Activated naive CD8-positive, alpha-beta T cell treated with anti-CD3 and anti-CD28 coated beads, Interleukin-2, amount 50 U/mL, for 24 hours (primary cell): ENCODE measurements around the gene SCD.

Source experiments
- ATAC-seq: fragments of 150-1000 bp; cut with Tn5 transposase; one replicate; pipeline ENCODE4 v1.10.0; 2021
- DNase-seq: peaks from one replicate; pipeline ENCODE4 v3.0.0; 2021
- H3K27ac Mint-ChIP-seq: one replicate; pipeline ENCODE4 v1.8.0; 2021; ENCODE audit warnings: mild to moderate bottlenecking, mixed read lengths
- H3K27me3 Mint-ChIP-seq: one replicate; pipeline ENCODE4 v1.8.0; 2021; ENCODE audit warnings: mixed read lengths
- H3K36me3 Mint-ChIP-seq: one replicate; pipeline ENCODE4 v1.8.0; 2021; ENCODE audit warnings: low read depth, mixed read lengths
- H3K4me1 Mint-ChIP-seq: one replicate; pipeline ENCODE4 v1.8.0; 2021; ENCODE audit warnings: mixed read lengths
- H3K4me3 Mint-ChIP-seq: one replicate; pipeline ENCODE4 v1.8.0; 2021; ENCODE audit warnings: mild to moderate bottlenecking, moderate library complexity, mixed read lengths
- H3K9me3 Mint-ChIP-seq: one replicate; pipeline ENCODE4 v1.8.0; 2021; ENCODE audit warnings: mixed read lengths

Gene SCD

GRCh38 chr10:100348389-100348927 lies 1.4 kb downstream of the SCD start:
- H3K4me1 Mint-ChIP-seq = peaks cover 48% of the 10 kb centered on the region
- H3K4me3 Mint-ChIP-seq = peak overlapping the region; percentile 95
- H3K36me3 Mint-ChIP-seq = peaks cover 59% of the 10 kb centered on the region
- no peak for ATAC-seq
- peak overlapping the region; percentile 88 for H3K27ac Mint-ChIP-seq
- DNase-seq = no peak
- H3K27me3 Mint-ChIP-seq = no peaks in the 10 kb centered on the region
- no peaks in the 10 kb centered on the region for H3K9me3 Mint-ChIP-seq

GRCh38 chr10:100349087-100349486 lies 2.1 kb downstream of the SCD start:
- peak overlapping the region; percentile 95 for H3K4me3 Mint-ChIP-seq
- H3K27me3 Mint-ChIP-seq = no peaks in the 10 kb centered on the region
- DNase-seq = no peak
- no peak overlapping the region for H3K27ac Mint-ChIP-seq
- no peak for ATAC-seq
- peaks cover 66% of the 10 kb centered on the region for H3K36me3 Mint-ChIP-seq
- H3K9me3 Mint-ChIP-seq = no peaks in the 10 kb centered on the region
- peaks cover 48% of the 10 kb centered on the region for H3K4me1 Mint-ChIP-seq

- Mint-ChIP-seq H3K27ac (no peak overlapping the region), H3K4me3 (peak overlapping the region; percentile 95)
Observed at GRCh38 chr10:100349672-100350071, 2.6 kb downstream of the SCD start.

DNA sequence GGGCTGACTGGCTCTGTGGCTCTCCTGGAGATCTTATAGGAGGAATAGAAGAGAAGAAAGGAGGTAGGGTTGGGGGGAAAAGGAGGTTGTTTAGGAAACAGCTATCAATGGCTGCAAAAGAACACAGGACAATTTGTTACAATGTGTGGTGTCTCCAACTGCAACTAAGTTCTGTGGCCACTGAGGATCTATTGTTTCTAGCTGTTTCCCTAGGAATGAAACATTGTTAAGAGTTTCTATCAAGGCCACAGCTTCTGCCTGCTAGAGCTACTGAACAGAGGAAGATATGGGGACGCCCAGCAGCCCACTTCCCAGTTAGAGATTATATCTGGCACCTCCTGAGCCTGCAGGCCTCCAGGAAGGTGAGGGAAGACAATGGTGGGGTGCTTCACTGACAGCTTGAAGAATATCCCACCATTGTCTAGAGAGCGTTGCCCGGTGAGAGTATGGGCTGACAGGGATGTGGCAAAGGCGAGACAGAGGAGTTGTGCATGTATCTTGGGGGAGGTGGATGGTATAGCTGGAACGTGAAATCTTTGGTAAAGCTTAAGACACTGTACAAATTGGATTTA lies 4.0 kb downstream of the SCD start:
- DNase-seq = no peak
- Mint-ChIP-seq H3K4me3 (peak overlapping the region; percentile 95), H3K27ac (peak overlapping the region; percentile 16), H3K4me1 (peaks cover 38% of the 10 kb centered on the region), H3K27me3 (no peaks in the 10 kb centered on the region), H3K9me3 (no peaks in the 10 kb centered on the region), H3K36me3 (peaks cover 85% of the 10 kb centered on the region)
- ATAC-seq = no peak

More at GRCh38 chr10:100349672-100350071, 2.6 kb downstream of the SCD start:
- no peaks in the 10 kb centered on the region for H3K27me3 Mint-ChIP-seq
- ATAC-seq = no peak
- no peaks in the 10 kb centered on the region for H3K9me3 Mint-ChIP-seq
- H3K36me3 Mint-ChIP-seq = peaks cover 71% of the 10 kb centered on the region
- H3K4me1 Mint-ChIP-seq = peaks cover 44% of the 10 kb centered on the region
- DNase-seq = no peak

DNA sequence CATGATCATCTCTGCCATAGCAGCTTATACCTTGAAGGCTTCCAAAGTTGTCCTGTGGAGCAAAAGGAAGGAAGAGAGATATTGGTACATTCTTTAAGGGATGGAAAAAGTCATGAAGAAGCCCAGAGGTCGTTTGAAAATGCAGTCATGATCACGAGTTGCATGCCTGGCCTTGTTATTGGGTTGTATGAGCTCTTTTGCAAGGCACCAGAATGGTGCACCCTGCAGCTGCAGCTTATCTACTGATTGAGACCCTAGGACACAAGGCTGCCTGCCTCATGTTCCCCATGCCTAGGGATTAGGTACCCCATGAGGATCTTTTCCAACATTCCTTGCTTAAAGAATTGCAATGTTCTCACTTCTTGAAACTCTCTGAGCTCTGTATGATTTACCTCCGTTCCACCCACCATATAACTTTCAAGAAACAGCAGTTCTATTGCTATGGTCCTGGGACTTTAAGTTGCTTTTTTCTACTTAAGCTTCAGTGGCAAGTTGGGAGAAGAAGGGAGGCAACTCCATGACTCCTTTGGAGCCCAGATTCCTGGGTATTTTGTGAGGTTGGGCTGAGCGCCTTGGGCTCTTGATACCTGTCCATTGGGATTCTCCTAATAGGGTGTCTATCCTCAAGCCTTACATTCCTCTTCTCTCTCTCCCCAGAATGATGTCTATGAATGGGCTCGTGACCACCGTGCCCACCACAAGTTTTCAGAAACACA lies 6.9 kb downstream of the SCD start:
- Mint-ChIP-seq H3K36me3 (peaks cover 89% of the 10 kb centered on the region), H3K9me3 (no peaks in the 10 kb centered on the region), H3K4me3 (no peak overlapping the region), H3K4me1 (peaks cover 28% of the 10 kb centered on the region), H3K27ac (no peak overlapping the region), H3K27me3 (no peaks in the 10 kb centered on the region)
- DNase-seq (no peak), ATAC-seq (no peak)

GRCh38 chr10:100355086-100355485 lies 8.1 kb downstream of the SCD start:
- ATAC-seq (no peak), DNase-seq (no peak)
- H3K4me1 Mint-ChIP-seq = peaks cover 17% of the 10 kb centered on the region
- H3K4me3 Mint-ChIP-seq = no peak overlapping the region
- H3K27ac Mint-ChIP-seq = no peak overlapping the region
- no peaks in the 10 kb centered on the region for H3K27me3 Mint-ChIP-seq
- H3K9me3 Mint-ChIP-seq = no peaks in the 10 kb centered on the region
- peaks cover 89% of the 10 kb centered on the region for H3K36me3 Mint-ChIP-seq

GRCh38 chr10:100356067-100357017 lies 9.3 kb downstream of the SCD start:
- Mint-ChIP-seq H3K4me1 (peaks cover 5% of the 10 kb centered on the region), H3K9me3 (no peaks in the 10 kb centered on the region), H3K27me3 (no peaks in the 10 kb centered on the region), H3K4me3 (no peak overlapping the region), H3K36me3 (peaks cover 89% of the 10 kb centered on the region), H3K27ac (no peak overlapping the region)
- ATAC-seq (no peak), DNase-seq (no peak)

GRCh38 chr10:100357059-100357858 lies 10.2 kb downstream of the SCD start:
- Mint-ChIP-seq H3K4me1 (peaks cover 5% of the 10 kb centered on the region), H3K36me3 (peaks cover 88% of the 10 kb centered on the region), H3K27me3 (no peaks in the 10 kb centered on the region), H3K4me3 (no peak overlapping the region), H3K9me3 (no peaks in the 10 kb centered on the region), H3K27ac (no peak overlapping the region)
- DNase-seq = no peak
- ATAC-seq = no peak

- Mint-ChIP-seq H3K27me3 (no peaks in the 10 kb centered on the region), H3K9me3 (no peaks in the 10 kb centered on the region), H3K4me1 (peaks cover 11% of the 10 kb centered on the region), H3K36me3 (peaks cover 87% of the 10 kb centered on the region), H3K4me3 (no peak overlapping the region), H3K27ac (peak overlapping the region; percentile 30)
- ATAC-seq (no peak), DNase-seq (no peak)
Observed at GRCh38 chr10:100359030-100359432, 12.0 kb downstream of the SCD start.

DNA sequence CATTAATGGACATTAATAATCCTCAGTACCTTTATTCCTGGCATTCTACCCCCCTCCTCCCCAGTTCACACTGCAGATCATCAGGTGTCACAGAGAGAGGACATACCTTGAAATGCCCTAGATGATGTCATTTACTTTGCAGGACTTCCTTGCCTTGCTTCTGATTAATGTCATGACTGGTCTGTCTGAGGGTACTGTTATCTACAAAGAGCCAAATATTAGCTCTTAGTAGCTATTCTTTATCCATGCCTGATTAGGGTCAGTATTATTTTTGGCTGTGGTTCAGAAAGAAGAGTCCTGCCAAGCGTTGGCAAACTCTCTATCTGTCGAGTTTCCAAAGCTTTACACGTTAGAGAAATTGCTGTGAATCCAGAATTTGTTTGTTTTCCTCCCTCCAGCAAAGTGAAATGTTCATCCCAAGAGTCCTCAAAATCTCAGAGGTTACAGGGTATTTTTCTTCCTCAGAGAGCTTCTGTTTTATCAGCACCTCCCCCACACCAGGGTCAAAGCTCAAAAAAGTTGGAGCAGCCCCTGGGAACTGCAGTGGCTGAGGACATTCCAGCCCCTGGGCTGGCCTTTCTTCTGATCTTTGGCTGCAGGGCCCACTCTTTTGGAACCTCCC lies 12.6 kb downstream of the SCD start:
- Mint-ChIP-seq H3K4me1 (peaks cover 15% of the 10 kb centered on the region), H3K36me3 (peaks cover 85% of the 10 kb centered on the region), H3K27me3 (no peaks in the 10 kb centered on the region), H3K4me3 (no peak overlapping the region), H3K9me3 (no peaks in the 10 kb centered on the region), H3K27ac (no peak overlapping the region)
- no peak for ATAC-seq
- DNase-seq = no peak

DNA sequence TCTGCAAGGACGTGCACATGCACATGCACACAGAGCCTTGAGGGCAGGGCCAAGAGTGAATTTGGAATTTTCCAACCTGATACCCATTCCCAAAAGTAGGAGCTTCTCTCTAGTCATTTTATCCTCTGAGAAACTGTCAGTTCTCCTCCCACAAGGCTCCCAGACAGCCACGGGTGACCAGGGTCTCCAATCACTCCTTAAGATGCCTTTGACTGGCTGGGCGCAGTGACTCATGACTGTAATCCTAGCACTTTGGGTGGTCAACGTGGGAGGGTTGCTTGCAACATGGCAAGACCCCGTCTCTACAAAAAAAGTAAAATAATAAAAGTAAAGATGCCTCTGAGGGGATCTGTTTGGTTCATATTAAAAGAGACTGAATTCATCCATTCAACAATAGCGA lies 13.2 kb downstream of the SCD start:
- no peaks in the 10 kb centered on the region for H3K9me3 Mint-ChIP-seq
- no peak for DNase-seq
- no peak overlapping the region for H3K4me3 Mint-ChIP-seq
- H3K4me1 Mint-ChIP-seq = peaks cover 18% of the 10 kb centered on the region
- peaks cover 81% of the 10 kb centered on the region for H3K36me3 Mint-ChIP-seq
- H3K27me3 Mint-ChIP-seq = no peaks in the 10 kb centered on the region
- no peak for ATAC-seq
- no peak overlapping the region for H3K27ac Mint-ChIP-seq

DNA sequence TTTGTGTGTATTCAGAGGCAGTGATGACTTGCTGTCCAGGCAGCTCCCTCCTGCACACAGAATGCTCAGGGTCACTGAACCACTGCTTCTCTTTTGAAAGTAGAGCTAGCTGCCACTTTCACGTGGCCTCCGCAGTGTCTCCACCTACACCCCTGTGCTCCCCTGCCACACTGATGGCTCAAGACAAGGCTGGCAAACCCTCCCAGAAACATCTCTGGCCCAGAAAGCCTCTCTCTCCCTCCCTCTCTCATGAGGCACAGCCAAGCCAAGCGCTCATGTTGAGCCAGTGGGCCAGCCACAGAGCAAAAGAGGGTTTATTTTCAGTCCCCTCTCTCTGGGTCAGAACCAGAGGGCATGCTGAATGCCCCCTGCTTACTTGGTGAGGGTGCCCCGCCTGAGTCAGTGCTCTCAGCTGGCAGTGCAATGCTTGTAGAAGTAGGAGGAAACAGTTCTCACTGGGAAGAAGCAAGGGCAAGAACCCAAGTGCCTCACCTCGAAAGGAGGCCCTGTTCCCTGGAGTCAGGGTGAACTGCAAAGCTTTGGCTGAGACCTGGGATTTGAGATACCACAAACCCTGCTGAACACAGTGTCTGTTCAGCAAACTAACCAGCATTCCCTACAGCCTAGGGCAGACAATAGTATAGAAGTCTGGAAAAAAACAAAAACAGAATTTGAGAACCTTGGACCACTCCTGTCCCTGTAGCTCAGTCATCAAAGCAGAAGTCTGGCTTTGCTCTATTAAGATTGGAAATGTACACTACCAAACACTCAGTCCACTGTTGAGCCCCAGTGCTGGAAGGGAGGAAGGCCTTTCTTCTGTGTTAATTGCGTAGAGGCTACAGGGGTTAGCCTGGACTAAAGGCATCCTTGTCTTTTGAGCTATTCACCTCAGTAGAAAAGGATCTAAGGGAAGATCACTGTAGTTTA lies 15.8 kb downstream of the SCD start:
- Mint-ChIP-seq H3K27ac (no peak overlapping the region), H3K36me3 (peaks cover 58% of the 10 kb centered on the region), H3K27me3 (no peaks in the 10 kb centered on the region), H3K4me3 (no peak overlapping the region), H3K4me1 (peaks cover 15% of the 10 kb centered on the region), H3K9me3 (no peaks in the 10 kb centered on the region)
- ATAC-seq (no peak), DNase-seq (no peak)

DNA sequence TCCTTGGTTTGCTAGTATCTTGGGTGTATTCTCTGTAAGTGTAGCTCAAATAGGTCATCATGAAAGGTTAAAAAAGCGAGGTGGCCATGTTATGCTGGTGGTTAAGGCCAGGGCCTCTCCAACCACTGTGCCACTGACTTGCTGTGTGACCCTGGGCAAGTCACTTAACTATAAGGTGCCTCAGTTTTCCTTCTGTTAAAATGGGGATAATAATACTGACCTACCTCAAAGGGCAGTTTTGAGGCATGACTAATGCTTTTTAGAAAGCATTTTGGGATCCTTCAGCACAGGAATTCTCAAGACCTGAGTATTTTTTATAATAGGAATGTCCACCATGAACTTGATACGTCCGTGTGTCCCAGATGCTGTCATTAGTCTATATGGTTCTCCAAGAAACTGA lies 17.1 kb downstream of the SCD start:
- Mint-ChIP-seq H3K4me1 (peaks cover 15% of the 10 kb centered on the region), H3K27me3 (no peaks in the 10 kb centered on the region), H3K36me3 (peaks cover 52% of the 10 kb centered on the region), H3K4me3 (no peak overlapping the region), H3K27ac (no peak overlapping the region), H3K9me3 (no peaks in the 10 kb centered on the region)
- no peak for DNase-seq
- ATAC-seq = no peak
